NB4 (cell line): ENCODE results near the gene NELFCD.
"Not testable (repeated sequence)": the region's sequence is repeated elsewhere in the genome, so short reads cannot be mapped to it uniquely, and the experiment has no call there.

Experiments
- CTCF ChIP-seq: IDR thresholded peaks from one replicate; pipeline ENCODE4 v1.5.1; 2012; ENCODE audit warnings: low read depth, low read length
- MAX ChIP-seq: IDR thresholded peaks from 2 replicates; pipeline ENCODE4 v1.6.1; 2011; ENCODE audit warnings: low read depth, low read length

GRCh38 chr20:58963922-58964321, 17.1 kb upstream of the NELFCD start:
- TF ChIP-seq CTCF, MAX: not testable (repeated sequence)
